ENCODE data around the gene DHRS7B.
"Not testable (repeated sequence)": the region's sequence is repeated elsewhere in the genome, so short reads cannot be mapped to it uniquely, and the experiment has no call there.

Gene DHRS7B, protein sequence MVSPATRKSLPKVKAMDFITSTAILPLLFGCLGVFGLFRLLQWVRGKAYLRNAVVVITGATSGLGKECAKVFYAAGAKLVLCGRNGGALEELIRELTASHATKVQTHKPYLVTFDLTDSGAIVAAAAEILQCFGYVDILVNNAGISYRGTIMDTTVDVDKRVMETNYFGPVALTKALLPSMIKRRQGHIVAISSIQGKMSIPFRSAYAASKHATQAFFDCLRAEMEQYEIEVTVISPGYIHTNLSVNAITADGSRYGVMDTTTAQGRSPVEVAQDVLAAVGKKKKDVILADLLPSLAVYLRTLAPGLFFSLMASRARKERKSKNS

GRCh38 chr17:21126645-21127508 is at the start of gene DHRS7B:
Gene DHRS7B (plus strand): TSS chr17:21126964. CDS start chr17:21126972, 8 bp downstream.
- peak; percentile 95 for DNase-seq

DNA sequence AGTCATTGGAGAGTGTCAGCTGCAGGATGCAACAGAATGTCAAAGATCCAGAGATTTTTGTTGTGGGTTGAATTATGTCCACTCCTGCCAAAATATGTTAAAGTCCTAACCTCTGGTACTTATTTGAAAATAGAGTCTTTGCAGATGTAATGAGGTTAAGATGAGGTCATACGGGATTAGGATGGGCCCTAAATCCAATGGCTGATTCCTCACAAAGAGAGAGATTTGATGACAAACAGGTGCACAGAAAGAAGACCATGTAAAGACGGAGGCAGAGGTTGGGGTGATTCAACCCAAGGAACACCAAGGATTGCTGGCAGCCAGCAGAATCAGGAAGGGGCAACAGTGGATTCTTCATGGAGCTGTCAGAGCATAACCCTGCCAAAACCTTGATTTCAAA is 49.5 kb upstream of the DHRS7B start:
- no peak for DNase-seq

GRCh38 chr17:21078016-21078780 is 48.6 kb upstream of the DHRS7B start:
- no peak for DNase-seq

- DNase-seq, result no peak
Measured at GRCh38 chr17:21079196-21079595, 47.6 kb upstream of the DHRS7B start.

DNA sequence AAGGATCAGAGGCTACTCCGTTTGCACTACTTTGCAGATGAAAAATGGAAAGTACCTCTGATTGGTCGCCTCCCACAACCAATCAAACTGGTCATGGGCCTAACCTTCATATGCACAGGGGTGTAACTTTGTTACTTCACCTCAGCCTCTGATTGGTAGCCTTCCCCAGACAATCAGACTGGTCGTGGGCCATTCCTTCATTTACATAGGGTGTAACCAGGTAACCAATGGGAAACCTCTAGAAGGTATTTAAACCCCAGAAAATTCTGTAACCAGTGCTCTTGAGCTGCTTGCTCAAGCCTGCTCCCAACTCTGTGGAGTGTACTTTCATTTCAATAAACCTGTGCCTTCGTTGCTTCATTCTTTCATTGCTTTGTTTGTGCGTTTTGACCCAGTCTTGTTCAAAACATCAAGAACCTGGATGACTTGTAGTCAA is 44.7 kb upstream of the DHRS7B start:
- DNase-seq, result no peak

DNA sequence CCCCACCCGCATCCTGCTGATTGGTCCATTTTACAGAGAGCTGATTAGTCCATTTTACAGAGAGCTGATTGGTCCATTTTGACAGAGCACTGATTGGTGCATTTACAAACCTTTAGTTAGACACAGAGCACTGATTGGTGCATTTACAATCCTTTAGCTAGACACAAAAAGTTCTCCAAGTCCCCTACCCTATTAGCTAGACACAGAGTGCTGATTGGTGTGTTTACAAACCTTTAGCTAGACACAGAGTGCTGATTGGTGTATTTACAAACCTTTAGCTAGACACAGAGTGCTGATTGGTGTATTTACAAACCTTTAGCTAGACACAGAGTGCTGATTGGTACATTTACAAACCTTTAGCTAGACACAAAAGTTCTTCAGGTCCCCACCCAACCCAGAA is 41.5 kb upstream of the DHRS7B start:
- not testable (repeated sequence) for DNase-seq

DNA sequence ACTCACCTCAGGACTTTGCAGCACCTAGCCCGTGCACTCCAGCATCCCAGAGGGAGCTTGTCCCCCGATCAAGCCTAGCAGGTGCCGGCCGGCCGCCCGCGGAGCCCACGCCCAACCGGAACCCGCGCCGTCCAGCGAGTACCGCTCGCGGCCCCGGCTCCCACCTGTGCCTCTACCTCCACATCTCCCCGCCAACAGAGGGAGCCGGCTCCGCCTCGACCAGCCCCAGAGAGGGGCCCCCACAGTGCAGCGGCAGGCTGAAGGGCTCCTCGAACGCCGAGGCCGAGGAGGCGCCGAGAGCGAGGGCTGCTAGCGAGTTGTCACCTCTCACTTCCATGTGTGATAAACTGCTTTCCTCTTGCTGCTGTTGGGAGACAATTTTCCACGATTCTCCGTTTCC is 41.1 kb upstream of the DHRS7B start:
- DNase-seq, result no peak

DNA sequence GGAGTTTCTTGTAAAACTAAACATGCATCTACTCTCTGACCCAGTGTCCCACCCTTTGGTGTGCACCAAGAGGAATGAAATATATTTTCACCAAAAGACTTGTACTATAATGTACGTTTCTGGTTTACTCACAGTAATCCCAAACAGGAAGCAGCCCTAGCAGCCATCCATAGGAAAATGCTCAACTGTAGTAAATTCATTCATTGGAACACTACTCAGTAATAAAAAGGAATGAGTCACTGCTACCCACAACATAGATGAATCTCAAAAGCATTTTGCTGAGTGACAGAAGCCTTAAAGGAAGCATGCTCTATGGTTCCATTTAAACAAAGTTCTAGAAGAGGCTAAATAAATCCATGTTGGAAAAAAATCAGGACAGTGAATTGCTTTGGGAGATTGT is 37.6 kb upstream of the DHRS7B start:
- no peak for DNase-seq

- no peak for DNase-seq
Measured at GRCh38 chr17:21089933-21090901, 36.5 kb upstream of the DHRS7B start.

DNA sequence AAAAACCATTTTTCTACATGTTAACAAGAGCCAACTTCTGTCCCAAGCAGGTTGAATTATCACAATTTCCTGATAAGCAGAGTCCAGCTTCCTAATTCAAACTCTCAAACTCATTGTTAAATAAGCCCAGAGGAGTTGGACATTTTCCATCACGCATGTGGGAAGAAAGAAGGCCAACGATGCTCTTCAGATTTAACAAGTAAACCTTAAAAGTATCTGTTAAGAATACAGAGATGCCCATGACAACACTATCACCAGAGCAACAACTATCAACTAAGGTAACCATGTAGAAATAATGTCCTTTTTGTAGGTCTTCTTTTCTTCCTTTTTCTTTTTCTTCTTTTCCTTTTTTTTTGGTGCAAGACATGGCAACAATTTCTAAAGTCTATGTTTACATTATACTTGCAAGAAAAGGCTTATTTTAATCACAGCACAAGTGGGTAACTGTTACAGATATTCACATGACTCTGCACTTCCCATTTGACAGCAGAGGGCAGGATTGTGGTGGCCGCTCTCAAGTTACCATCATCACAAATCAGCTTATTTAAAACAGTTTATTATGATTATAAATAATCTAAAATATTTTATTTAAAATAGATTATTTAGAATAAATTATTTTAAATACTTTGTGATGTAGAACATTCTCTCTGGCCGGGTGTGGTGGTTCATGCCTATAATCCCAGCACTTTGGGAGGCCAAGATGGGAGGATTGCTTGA is 35.7 kb upstream of the DHRS7B start:
- DNase-seq, result no peak

DNA sequence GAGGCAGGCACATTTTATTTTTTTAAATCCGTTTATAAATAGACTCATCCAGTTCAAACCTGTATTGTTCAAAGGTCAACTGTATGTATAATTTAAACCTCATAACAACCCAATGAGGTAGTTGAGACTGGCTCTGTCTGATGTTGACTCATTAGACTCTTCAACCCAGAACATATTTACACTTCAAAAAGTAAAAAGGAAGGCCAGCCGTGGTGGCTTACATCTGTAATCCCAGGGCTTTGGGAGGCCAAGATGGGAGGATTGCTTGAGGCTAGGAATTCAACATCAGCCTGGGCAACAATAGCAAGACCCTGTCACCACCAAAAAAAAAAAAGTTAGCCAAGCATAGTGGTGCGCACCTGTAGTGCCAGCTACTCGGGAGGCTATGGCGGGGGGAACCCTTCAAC is 32.5 kb upstream of the DHRS7B start:
- no peak for DNase-seq

DNA sequence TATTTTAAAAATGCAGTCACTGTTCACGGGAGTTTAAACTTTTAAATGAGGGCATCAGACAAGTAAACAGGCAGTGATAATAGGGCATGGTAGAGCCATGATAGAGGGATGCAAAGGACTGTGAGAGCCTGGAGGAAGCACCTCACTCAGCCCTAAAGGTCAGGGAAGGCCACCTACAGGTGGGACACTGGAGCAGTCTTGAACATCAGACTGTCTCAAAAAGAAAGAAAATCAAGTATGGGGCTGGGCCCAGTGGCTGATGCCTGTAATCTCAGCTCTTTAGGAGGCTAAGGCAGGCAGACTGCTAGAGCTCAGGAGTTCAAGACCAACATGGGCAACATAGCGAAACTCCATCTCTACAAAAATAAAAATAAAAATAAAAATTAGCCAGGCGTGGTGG is 31.0 kb upstream of the DHRS7B start:
- DNase-seq, result no peak

DNA sequence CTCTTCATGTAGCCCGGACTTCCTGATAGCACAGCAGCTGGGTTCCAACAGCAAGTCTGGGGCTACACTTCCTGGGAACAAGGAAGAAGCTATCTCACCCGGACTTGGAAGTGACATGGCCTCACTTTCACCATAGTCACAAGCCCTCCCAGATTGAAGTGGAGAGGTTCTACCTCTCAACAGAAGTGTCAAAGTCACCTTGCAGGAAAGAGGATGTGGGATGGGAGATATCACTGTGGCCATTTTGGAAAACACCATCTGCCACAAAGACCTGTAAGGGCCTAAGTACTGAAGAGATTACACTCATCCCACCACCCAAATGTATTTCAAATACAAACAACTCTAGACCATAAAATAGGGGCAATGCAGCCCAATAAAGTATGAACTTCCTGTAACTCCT is 29.9 kb upstream of the DHRS7B start:
- no peak for DNase-seq

- peak; percentile 57 for DNase-seq
Measured at GRCh38 chr17:21098934-21099689, 27.7 kb upstream of the DHRS7B start.

DNA sequence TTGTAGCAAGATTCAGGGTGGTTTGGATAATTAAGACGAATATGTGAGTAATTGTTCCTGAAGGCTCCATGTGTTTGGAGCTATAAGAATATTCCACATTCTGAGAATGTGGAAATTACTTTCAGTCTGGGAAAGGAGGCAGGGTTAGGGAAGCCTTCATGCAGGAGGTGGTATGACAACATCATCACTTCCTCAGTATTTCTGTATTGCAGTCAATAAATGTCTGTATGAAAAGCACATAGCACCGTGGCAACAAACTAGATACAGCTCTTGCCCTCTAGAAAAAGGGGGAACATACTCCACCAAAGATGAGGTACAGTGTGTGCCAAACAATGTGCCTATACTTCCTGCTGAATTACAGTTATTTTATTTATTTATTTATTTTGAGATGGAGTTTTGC is 26.1 kb upstream of the DHRS7B start:
- no peak for DNase-seq

DNA sequence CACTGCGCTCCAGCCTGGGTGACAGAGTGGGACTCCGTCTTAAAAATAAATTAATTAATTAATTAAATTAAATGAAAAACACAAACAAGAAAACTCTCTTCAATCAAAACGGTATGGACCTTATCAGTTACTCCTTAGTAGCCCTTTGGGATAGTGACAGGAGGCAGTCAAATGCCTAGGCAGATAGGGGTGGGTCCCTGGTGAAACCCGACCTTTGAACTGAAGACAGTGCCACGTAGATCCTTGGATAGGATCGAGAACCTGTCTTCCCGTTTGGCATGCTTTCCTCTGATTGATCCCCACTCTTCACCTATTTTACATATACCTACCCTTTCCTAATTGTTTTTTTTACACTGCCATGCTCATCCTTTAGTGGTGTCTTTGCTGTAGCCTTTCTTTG is 22.2 kb upstream of the DHRS7B start:
- DNase-seq, result no peak

DNA sequence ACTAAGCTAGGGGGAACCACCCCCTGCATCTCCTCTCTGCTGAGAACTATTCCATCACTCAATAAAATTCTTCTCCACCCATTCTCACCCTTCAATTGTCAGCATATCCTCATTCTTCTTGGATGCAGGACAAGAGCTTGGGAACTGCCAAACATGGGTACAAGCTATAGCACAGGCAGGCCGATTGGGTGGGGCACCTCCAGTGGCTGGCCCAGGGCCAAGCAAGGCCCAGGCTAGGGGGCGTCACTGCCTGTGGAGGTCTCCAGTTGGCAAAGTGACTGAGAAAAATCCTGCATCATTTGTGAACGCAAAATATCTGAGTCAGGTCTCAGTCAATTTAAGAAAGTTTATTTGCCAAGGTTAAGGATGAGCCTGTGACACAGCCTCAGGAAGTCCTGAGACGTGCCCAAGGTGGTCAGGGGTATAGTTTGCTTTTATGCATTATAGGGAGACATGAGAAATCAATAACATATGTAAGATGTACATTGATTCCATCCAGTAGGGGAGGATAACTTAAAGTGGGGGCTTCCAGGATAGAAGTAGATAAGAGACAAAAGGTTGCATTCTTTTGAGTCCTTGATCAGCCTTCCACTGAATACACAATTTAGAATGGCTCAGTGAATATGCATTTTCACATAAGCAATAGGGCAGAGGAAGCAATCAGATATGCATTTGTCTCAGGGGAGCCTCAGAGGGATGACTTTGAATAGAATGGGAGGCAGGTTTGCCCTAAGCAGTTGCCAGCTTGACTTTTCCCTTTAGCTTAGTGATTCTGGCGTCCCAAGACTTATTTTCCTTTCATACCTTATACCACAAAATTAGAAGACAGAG is 21.5 kb upstream of the DHRS7B start:
- DNase-seq, result no peak

DNA sequence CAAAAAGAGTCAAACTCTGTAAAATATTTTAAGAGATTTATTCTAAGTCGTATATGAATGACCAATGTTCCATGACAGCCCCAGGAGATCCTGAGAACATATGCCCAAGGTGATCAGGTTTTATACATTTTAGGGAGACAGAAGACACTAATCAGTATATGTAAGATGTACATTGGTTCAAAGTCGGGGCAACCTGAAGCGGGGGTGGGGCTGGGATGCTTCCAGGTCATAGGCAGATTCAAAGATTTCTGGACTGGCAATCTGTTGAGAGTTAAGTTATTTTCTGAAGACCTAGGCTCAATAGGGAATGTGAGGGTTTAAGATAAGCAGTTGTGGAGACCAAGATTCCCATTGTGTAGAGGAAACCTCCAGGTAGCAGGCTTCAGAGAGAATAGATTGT is 20.4 kb upstream of the DHRS7B start:
- DNase-seq, result no peak

DNA sequence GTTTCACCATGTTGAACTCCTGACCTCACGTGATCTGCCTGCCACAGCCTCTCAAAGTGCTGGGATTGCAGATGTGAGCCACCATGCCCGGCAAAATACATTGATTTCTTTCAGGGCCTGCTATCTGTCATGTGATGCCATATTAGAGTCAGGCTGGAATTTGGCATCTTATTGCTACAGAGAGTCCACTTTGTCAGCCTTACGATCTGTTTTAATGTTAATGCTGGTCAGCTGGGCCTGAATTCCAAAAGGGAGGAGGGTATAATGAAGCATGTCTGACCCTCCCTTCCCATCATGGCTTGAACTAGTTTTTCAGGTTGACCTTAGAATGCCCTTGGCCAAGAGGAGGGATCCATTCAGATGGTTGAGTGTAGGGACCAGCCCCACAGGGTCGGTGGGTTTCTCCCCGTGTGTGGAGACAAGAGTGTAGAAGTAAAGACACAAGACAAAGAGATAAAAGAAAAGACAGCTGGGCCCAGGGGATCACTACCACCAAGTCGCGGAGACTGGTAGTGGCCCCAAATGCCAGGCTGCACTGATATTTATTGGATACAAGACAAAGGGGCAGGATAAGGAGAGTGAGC is 19.6 kb upstream of the DHRS7B start:
- not testable (repeated sequence) for DNase-seq
